Body of pancreas (tissue), 4 donors: ENCODE data around the gene FLOT2. TPM values are rescaled to one million over a fixed set of nuclear protein-coding genes. Genes with fewer than 3 reads are reported as not detected.
"Not testable (repeated sequence)": the region's sequence is repeated elsewhere in the genome, so short reads cannot be mapped to it uniquely, and the experiment has no call there.

Experiments used
- ATAC-seq: fragments of 150-250 bp; one replicate; pipeline ENCODE4 v1.9.1; 2016
- DNase-seq, 4 donors: peaks; one replicate each; pipeline ENCODE4 v3.0.0-alpha.2; 2019
- H3K27ac ChIP-seq, 4 donors: fragments of 200-600 bp; sonication (generic); 1 replicate in 3 of 4; 2 replicates in 1 of 4; pipeline versions ENCODE4 v1.5.1 to v1.6.1; 2016 to 2019; ENCODE audit warnings: mild to moderate bottlenecking in 1 of 4, mixed read lengths in 1 of 4, moderate library complexity in 1 of 4
- H3K27me3 ChIP-seq, 2 donors: fragments of 200-600 bp; sonication (generic); one replicate each; pipeline ENCODE4 v1.6.0; 2016; ENCODE audit warnings: mild to moderate bottlenecking in 1 of 2
- H3K36me3 ChIP-seq, 2 donors: fragments of 200-600 bp; sonication (generic); replicated peaks in 1 of 2; 2 replicates each; pipeline ENCODE4 v1.5.1; 2016; ENCODE audit warnings: low read depth in 2 of 2; ENCODE audit not compliant: insufficient read depth in 1 of 2
- H3K4me1 ChIP-seq: fragments of 200-600 bp; sonication (generic); one replicate; pipeline ENCODE4 v1.6.0; 2016
- H3K4me3 ChIP-seq, 2 donors: fragments of 200-600 bp; sonication (generic); 1 replicate in 1 of 2; 2 replicates in 1 of 2; pipeline ENCODE4 v1.5.1; 2016 to 2019
- H3K9me3 ChIP-seq, 3 donors: fragments of 200-600 bp; sonication (generic); 1 replicate in 2 of 3; 2 replicates in 1 of 3; pipeline ENCODE4 v1.5.1; 2016
- CTCF ChIP-seq, 7 experiments: fragments of 450-650 bp in 4 of 7; fragments of 200-600 bp in 3 of 7; sonication (generic) in 3 of 7; IDR thresholded peaks; one replicate each; pipeline ENCODE4 v1.5.1; 2016 to 2019; ENCODE audit warnings: antibody characterized with exemption in 7 of 7
- POLR2A ChIP-seq, 3 donors: fragments of 450-650 bp; IDR thresholded peaks; one replicate each; pipeline ENCODE4 v1.6.1; 2016; ENCODE audit warnings: antibody characterized with exemption in 3 of 3, mild to moderate bottlenecking in 2 of 3
- WGBS, 2 donors: methylation state at CpG; one replicate each; pipeline ENCODE4 v1.1.5; 2017; 5-methylcytosine and 5-hydroxymethylcytosine counted together
- intact Hi-C: fragments of 100-400 bp; cut with DNase I; formaldehyde crosslinking; loops from one replicate; pipeline ENCODE4 v1.15.1; 2023
- total RNA-seq, 2 donors: library from RNA; depleted of rRNA; stranded (reverse); fragments of >200 nt; gene quantifications; one replicate each; pipeline ENCODE4 v1.1.0, GENCODE V29; 2016

The FLOT2 gene
- total RNA-seq, 2 donors from 2014 or later, result 26.0 to 32.4 TPM

- Histone ChIP-seq H3K4me3 (no peak overlapping the region), H3K9me3 (no peaks in the 10 kb centered on the region), H3K36me3 (peaks cover 11 to 22% of the 10 kb centered on the region in 2 donors), H3K4me1 (no peaks in the 10 kb centered on the region), H3K27ac (no peak overlapping the region), H3K27me3 (no peaks in the 10 kb centered on the region)
- intact Hi-C loops, result no loop called here
- DNase-seq (no peak), ATAC-seq (no peak)
- WGBS, 2 donors, result 87 to 88% methylated on average over 2 of the region's 2 CpGs
- TF ChIP-seq CTCF (IDR thresholded peaks at IDR 0.05), result no peak
- no peak for TF ChIP-seq POLR2A (IDR thresholded peaks at IDR 0.05)
These were observed 19.2 kb downstream of the FLOT2 start for GRCh38 chr17:28878158-28878910.

- H3K4me3 ChIP-seq, H3K27me3 ChIP-seq, intact Hi-C loops, ATAC-seq, H3K4me1 ChIP-seq, DNase-seq, H3K27ac ChIP-seq, H3K9me3 ChIP-seq: not testable (repeated sequence)
- H3K36me3 ChIP-seq, result peaks cover 11 to 18% of the 10 kb centered on the region in 2 donors
- 91 to 92% methylated on average over 6 of the region's 6 CpGs for WGBS, 2 donors
These were observed 20.3 kb downstream of the FLOT2 start for GRCh38 chr17:28877150-28877711.

GRCh38 chr17:28875848-28876550, 21.5 kb downstream of the FLOT2 start:
- intact Hi-C loops, result no loop called here
- no peak overlapping the region for H3K4me3 ChIP-seq
- TF ChIP-seq POLR2A (IDR thresholded peaks at IDR 0.05) (no peak), CTCF (IDR thresholded peaks at IDR 0.05) (no peak)
- H3K36me3 ChIP-seq, result peaks cover 2 to 7% of the 10 kb centered on the region in 2 donors
- no peaks in the 10 kb centered on the region for H3K9me3 ChIP-seq
- 13 to 26% methylated on average over 1 of the region's 1 CpG for WGBS, 2 donors
- DNase-seq (no peak), ATAC-seq (no peak)
- H3K27me3 ChIP-seq, result no peaks in the 10 kb centered on the region
- H3K4me1 ChIP-seq, result no peaks in the 10 kb centered on the region
- H3K27ac ChIP-seq, result no peak overlapping the region

GRCh38 chr17:28874750-28875149, 22.8 kb downstream of the FLOT2 start:
- intact Hi-C loops, result no loop called here
- Histone ChIP-seq H3K27me3 (no peaks in the 10 kb centered on the region), H3K9me3 (no peaks in the 10 kb centered on the region), H3K36me3 (peaks cover 0 to under 1% of the 10 kb centered on the region in 2 donors), H3K4me3 (no peak overlapping the region), H3K4me1 (no peaks in the 10 kb centered on the region), H3K27ac (no peak overlapping the region)
- DNase-seq (no peak), ATAC-seq (no peak)
- WGBS, 2 donors, result 69 to 77% methylated on average over 3 of the region's 3 CpGs
- TF ChIP-seq CTCF (IDR thresholded peaks at IDR 0.05), result no peak
- no peak for TF ChIP-seq POLR2A (IDR thresholded peaks at IDR 0.05)

- Histone ChIP-seq H3K27ac (no peak overlapping the region), H3K36me3 (no peaks in the 10 kb centered on the region), H3K27me3 (no peaks in the 10 kb centered on the region), H3K9me3 (no peaks in the 10 kb centered on the region), H3K4me1 (no peaks in the 10 kb centered on the region), H3K4me3 (no peak overlapping the region)
- TF ChIP-seq CTCF (IDR thresholded peaks at IDR 0.05) (no peak), POLR2A (IDR thresholded peaks at IDR 0.05) (no peak)
- intact Hi-C loops, result no loop called here
- ATAC-seq (no peak), DNase-seq (no peak)
- WGBS, 2 donors, result 82 to 85% methylated on average over 7 of the region's 7 CpGs
These were observed 23.7 kb downstream of the FLOT2 start for GRCh38 chr17:28873839-28874238.
